ENCODE data around the gene FAM120AOS.

GRCh38 chr9:93458712-93459111, 5.3 kb upstream of the FAM120AOS start:
- TF ChIP-seq CTCF (IDR thresholded peaks at IDR 0.05 in 4 of 5, conservative IDR thresholded peaks at IDR 0.05 in 1 of 5), result no peak
- TF ChIP-seq POLR2A (IDR thresholded peaks at IDR 0.05), result no peak
